Endothelial cell of umbilical vein (primary cell): ENCODE results near the gene SORCS3. TPM values are rescaled to one million over a fixed set of nuclear protein-coding genes. Genes with fewer than 3 reads are reported as not detected.

ENCODE experiments used
- BruUV-seq: library from RNA; stranded (reverse); fragments of 400-500 nt; replicated peaks from 2 replicates; lab custom pipeline; 2021; lab: Mats Ljungman, UMichigan
- CTCF ChIA-PET: fragments of 300-600, 350-600 bp; sonication (Branson Sonifier 250); formaldehyde crosslinking; loops from one replicate; lab custom pipeline; 2021; ENCODE audit warnings: antibody characterized with exemption, inconsistent platforms; lab: Charles Lee
- POLR2A ChIA-PET: fragments of 300-600, 350-600 bp; sonication (Branson Sonifier 250); formaldehyde crosslinking; loops from one replicate; lab custom pipeline; 2021; ENCODE audit warnings: antibody characterized with exemption, inconsistent platforms; lab: Charles Lee
- DNase-seq: peaks from one replicate; pipeline ENCODE4 v3.0.0-alpha.2; 2011; ENCODE audit warnings: low read depth, low spot score
- FAIRE-seq: peaks from 2 replicates; lab custom pipeline; 2011; peaks lifted over from hg19 to GRCh38; lab: Jason Lieb, UNC
- H2AFZ ChIP-seq: 2 replicates; pipeline ENCODE4 v1.6.0; 2012; ENCODE audit warnings: low read depth, low read length, control low read depth, inconsistent platforms
- H3K27ac ChIP-seq: 2 replicates; pipeline ENCODE4 v1.5.1; 2011; ENCODE audit warnings: low read depth, mild to moderate bottlenecking, control low read depth, low read length, moderate library complexity; ENCODE audit not compliant: insufficient read depth
- H3K27me3 ChIP-seq, 2 experiments: 2 replicates each; pipeline versions ENCODE4 v1.6.0 to v1.6.1; 2011; ENCODE audit warnings: low read length in 2 of 2, mixed read lengths in 1 of 2; ENCODE audit not compliant: control insufficient read depth in 2 of 2, insufficient read depth in 2 of 2
- H3K36me3 ChIP-seq, 2 experiments: 2 replicates in 1 of 2; 3 replicates in 1 of 2; pipeline ENCODE4 v1.5.1; 2011; ENCODE audit warnings: low read length in 2 of 2, mild to moderate bottlenecking in 1 of 2, moderate library complexity in 1 of 2; ENCODE audit not compliant: control insufficient read depth in 2 of 2, insufficient read depth in 2 of 2; ENCODE audit errors: extremely low read depth in 1 of 2
- H3K4me1 ChIP-seq: 3 replicates; pipeline ENCODE4 v1.5.1; 2011; ENCODE audit warnings: mild to moderate bottlenecking, low read length; ENCODE audit not compliant: control insufficient read depth, insufficient read depth; ENCODE audit errors: extremely low read depth
- H3K4me2 ChIP-seq: 2 replicates; pipeline ENCODE4 v1.6.1; 2011; ENCODE audit warnings: low read length, control low read depth, mixed read lengths; ENCODE audit not compliant: insufficient read depth
- H3K4me3 ChIP-seq, 3 experiments: fragments of 200-600 bp in 1 of 3; sonication (generic), shearing (Covaris generic) in 1 of 3; replicated peaks in 1 of 3; 2 replicates each; pipeline ENCODE4 v1.5.1; 2011 to 2016; ENCODE audit warnings: control low read depth in 3 of 3, low read length in 3 of 3, mild to moderate bottlenecking in 2 of 3, inconsistent platforms in 1 of 3, low read depth in 1 of 3, moderate library complexity in 1 of 3; ENCODE audit not compliant: insufficient read depth in 1 of 3
- H3K79me2 ChIP-seq: 2 replicates; pipeline ENCODE4 v1.6.0; 2012; ENCODE audit warnings: low read length, inconsistent platforms; ENCODE audit not compliant: control insufficient read depth, insufficient read depth
- H3K9ac ChIP-seq: replicated peaks from 2 replicates; pipeline ENCODE3; 2011; ENCODE audit warnings: low read length, control low read depth; ENCODE audit not compliant: insufficient read depth; ENCODE audit errors: extremely low read depth
- H3K9me1 ChIP-seq: replicated peaks from 3 replicates; pipeline ENCODE4 v1.6.0; 2011; ENCODE audit warnings: mild to moderate bottlenecking, low read length; ENCODE audit not compliant: control insufficient read depth, insufficient read depth; ENCODE audit errors: extremely low read depth
- H3K9me3 ChIP-seq: replicated peaks from 2 replicates; pipeline ENCODE4 v1.5.1; 2012; ENCODE audit warnings: low read length, inconsistent platforms; ENCODE audit not compliant: control insufficient read depth, insufficient read depth
- H4K20me1 ChIP-seq: replicated peaks from 2 replicates; pipeline ENCODE3; 2011; ENCODE audit warnings: mild to moderate bottlenecking, low read length; ENCODE audit not compliant: control insufficient read depth, insufficient read depth; ENCODE audit errors: extremely low read depth
- CTCF ChIP-seq, 2 donors: IDR thresholded peaks; 1 replicate in 1 of 2; 2 replicates in 1 of 2; pipeline ENCODE4 v1.5.1; 2011; ENCODE audit warnings: low read length in 2 of 2, mild to moderate bottlenecking in 2 of 2, moderate library complexity in 2 of 2, control low read depth in 1 of 2, inconsistent platforms in 1 of 2, low read depth in 1 of 2; ENCODE audit not compliant: insufficient read depth in 1 of 2; ENCODE audit errors: extremely low read depth in 1 of 2
- EZH2 ChIP-seq: IDR thresholded peaks from 2 replicates; pipeline ENCODE4 v1.6.1; 2012; ENCODE audit warnings: borderline replicate concordance, low read depth, mild to moderate bottlenecking, moderate library complexity, low read length, inconsistent platforms; ENCODE audit not compliant: severe bottlenecking
- FOS ChIP-seq: IDR thresholded peaks from 2 replicates; pipeline ENCODE4 v1.6.1; 2011; ENCODE audit warnings: mild to moderate bottlenecking, low read length, moderate library complexity, borderline replicate concordance; ENCODE audit not compliant: insufficient read depth
- GATA2 ChIP-seq: IDR thresholded peaks from 2 replicates; pipeline ENCODE4 v1.7.0; 2011; ENCODE audit warnings: low read depth, mild to moderate bottlenecking, moderate library complexity, mixed read lengths, low read length; ENCODE audit not compliant: insufficient read length, insufficient read depth
- JUN ChIP-seq: IDR thresholded peaks from 2 replicates; pipeline ENCODE4 v1.6.1; 2011; ENCODE audit warnings: borderline replicate concordance, low read depth; ENCODE audit not compliant: insufficient read length, insufficient read depth
- MAX ChIP-seq: IDR thresholded peaks from 2 replicates; pipeline ENCODE4 v1.6.1; 2011; ENCODE audit not compliant: insufficient read depth, insufficient read length
- MYC ChIP-seq: IDR thresholded peaks from one replicate; pipeline ENCODE4 v1.6.1; 2011; ENCODE audit warnings: mild to moderate bottlenecking, low read depth, low read length
- POLR2A ChIP-seq: IDR thresholded peaks from 2 replicates; pipeline ENCODE4 v1.6.1; 2012; ENCODE audit warnings: low read depth, mild to moderate bottlenecking, control low read depth, low read length
- POLR2AphosphoS5 ChIP-seq: IDR thresholded peaks from 2 replicates; pipeline ENCODE4 v1.6.1; 2012; ENCODE audit warnings: low read depth, mild to moderate bottlenecking, control low read depth, low read length, moderate library complexity; ENCODE audit not compliant: insufficient read depth
- dilution Hi-C: fragments of 300-500 bp; cut with MboI; formaldehyde crosslinking; loops from one replicate; pipeline ENCODE4 v1.15.0; 2019; ENCODE audit warnings: low sequenced_read_pairs; ENCODE audit not compliant: extremely low pct_ligation_motif_present
- intact Hi-C: fragments of 100-400 bp; cut with micrococcal nuclease; formaldehyde crosslinking; loops from one replicate; pipeline ENCODE4 v1.10.0; 2022
- polyA plus RNA-seq, 4 experiments: library from polyadenylated mRNA; depleted of rRNA in 3 of 4; stranded (reverse) in 3 of 4; unstranded in 1 of 4; fragments of >200 nt; gene quantifications; 2 replicates each; pipeline versions ENCODE4 v1.2.1 to v1.2.3, GENCODE V29; 2011 to 2012; ENCODE audit warnings: missing spikeins in 1 of 4
- total RNA-seq: library from RNA; stranded (reverse); gene quantifications from 2 replicates; pipeline ENCODE4 v1.2.3, GENCODE V29; 2021

Gene SORCS3
- total and polyA plus RNA-seq, 2 donors (not counting 3 experiments of a cell fraction or from before 2014, with no cell fraction given): not detected

GRCh38 chr10:104608091-104608828, 32.8 kb upstream of the SORCS3 start:
- H2AFZ ChIP-seq: no peak overlapping the region
- CTCF ChIA-PET: interaction anchor here (1.0 kb wide), 1 partner anchor 12 kb away, joined by 3 read pairs; no protein-coding TSS in a partner anchor

GRCh38 chr10:104612571-104613205, 28.4 kb upstream of the SORCS3 start:
- intact Hi-C loops: loop anchor here (5.0 kb wide), 1 partner anchor 205 kb away; no protein-coding TSS in a partner anchor
- H3K4me2 ChIP-seq: no peak overlapping the region
- no peak overlapping the region for H3K9ac ChIP-seq
- no peaks in the 10 kb centered on the region for H4K20me1 ChIP-seq
- BruUV-seq: no TSS peak
- H3K27me3 ChIP-seq: no peaks in the 10 kb centered on the region
- no peaks in the 10 kb centered on the region for H3K4me1 ChIP-seq
- no peak overlapping the region for H3K27ac ChIP-seq
- H2AFZ ChIP-seq: no peak overlapping the region
- POLR2A ChIA-PET: no interaction called here
- dilution Hi-C loops: no loop called here
- H3K36me3 ChIP-seq: no peaks in the 10 kb centered on the region
- FAIRE-seq (no peak), DNase-seq (no peak)
- CTCF ChIA-PET: no interaction called here
- no peaks in the 10 kb centered on the region for H3K9me1 ChIP-seq
- H3K9me3 ChIP-seq: no peaks in the 10 kb centered on the region
- TF ChIP-seq MYC (no peak), POLR2A (no peak), CTCF (IDR thresholded peaks at IDR 0.05; ENCODE audit: extremely low read depth in 1 of 2, insufficient read depth in 1 of 2, low read depth in 1 of 2, low read length in 2 of 2) (no peak), JUN (no peak), GATA2 (no peak), EZH2 (no peak), POLR2AphosphoS5 (no peak), MAX (no peak), FOS (no peak)
- H3K79me2 ChIP-seq: no peaks in the 10 kb centered on the region
- H3K4me3 ChIP-seq: no peak overlapping the region

More at GRCh38 chr10:104608091-104608828, 32.8 kb upstream of the SORCS3 start:
- POLR2A ChIA-PET: no interaction called here
- DNase-seq (no peak), FAIRE-seq (no peak)
- no TSS peak for BruUV-seq
- intact Hi-C loops: no loop called here
- Histone ChIP-seq H4K20me1 (no peaks in the 10 kb centered on the region), H3K9me3 (no peaks in the 10 kb centered on the region), H3K4me1 (no peaks in the 10 kb centered on the region), H3K27ac (no peak overlapping the region), H3K79me2 (no peaks in the 10 kb centered on the region), H3K27me3 (no peaks in the 10 kb centered on the region), H3K9me1 (no peaks in the 10 kb centered on the region), H3K4me3 (no peak overlapping the region), H3K4me2 (no peak overlapping the region), H3K36me3 (no peaks in the 10 kb centered on the region), H3K9ac (no peak overlapping the region)
- dilution Hi-C loops: no loop called here
- TF ChIP-seq GATA2: no peak
- TF ChIP-seq MAX: no peak
- TF ChIP-seq MYC: no peak
